IPS-18c (cell line): ENCODE data around the gene ADGRG6.

ENCODE experiments used
- H3K4me3 ChIP-seq: 2 replicates; pipeline ENCODE4 v1.7.0; 2013; ENCODE audit warnings: low read depth, mild to moderate bottlenecking, low read length, moderate library complexity; ENCODE audit not compliant: insufficient read depth
- H3K9me3 ChIP-seq: one replicate; pipeline ENCODE4 v1.6.1; 2013; ENCODE audit warnings: mild to moderate bottlenecking, low read length, moderate library complexity; ENCODE audit not compliant: control insufficient read depth, insufficient read depth

The ADGRG6 gene

DNA sequence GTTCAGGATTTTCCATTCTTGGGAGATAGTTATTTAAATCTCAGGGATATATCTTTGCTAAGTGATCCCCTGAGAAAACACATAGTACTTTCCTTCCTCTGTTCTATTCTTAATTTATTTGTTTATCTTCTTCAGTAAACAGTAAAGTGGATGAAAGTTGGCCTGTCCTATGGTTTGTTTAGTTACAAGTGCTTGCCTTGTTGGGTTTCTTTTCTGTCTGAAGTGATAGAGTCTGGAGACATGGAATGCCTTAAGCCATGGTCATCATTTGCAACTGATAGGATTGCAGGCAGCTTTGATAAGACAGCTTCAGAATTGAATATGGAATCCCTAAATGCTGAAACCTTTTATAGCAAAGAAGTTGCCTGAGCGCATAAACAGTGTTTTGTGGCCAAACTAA, 4.9 kb downstream of the ADGRG6 start:
- no peaks in the 10 kb centered on the region for H3K9me3 ChIP-seq
- H3K4me3 ChIP-seq, result no peak overlapping the region

DNA sequence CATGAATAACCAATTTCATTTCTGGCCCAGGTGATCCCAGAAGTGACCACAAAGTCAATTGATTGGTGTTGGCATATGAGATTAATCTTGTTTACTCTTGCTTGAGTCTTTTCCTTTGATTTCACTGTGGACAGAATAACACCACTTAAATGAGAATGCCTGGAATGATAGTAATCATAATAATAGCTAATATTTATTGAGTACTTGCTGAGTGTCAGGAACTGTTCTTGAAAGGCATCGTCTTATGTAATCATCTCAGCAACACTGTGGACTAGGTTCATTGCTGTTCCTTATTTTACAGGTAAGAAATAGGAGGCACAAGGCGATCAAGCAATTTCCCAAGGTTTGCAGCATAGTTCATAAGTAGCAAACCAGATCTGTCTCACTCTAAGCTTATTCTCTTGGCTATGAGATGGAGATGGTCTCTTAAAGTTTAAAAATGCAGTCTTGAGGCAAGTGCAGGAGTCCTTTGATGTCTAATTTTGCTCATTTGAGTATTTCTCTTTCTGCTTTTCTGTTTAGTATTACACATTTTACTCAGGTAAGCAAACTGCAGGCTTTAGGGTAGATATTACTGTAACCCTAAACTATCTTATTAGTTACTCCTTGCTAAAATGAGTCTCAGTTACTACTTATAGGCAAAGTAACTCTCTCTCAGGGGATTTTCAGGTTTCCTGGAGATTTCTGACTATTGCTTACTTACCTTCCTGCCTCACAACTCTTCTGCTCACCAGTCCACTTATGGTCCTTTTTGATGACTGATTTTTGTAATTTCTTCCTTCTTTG, 6.3 kb downstream of the ADGRG6 start:
- H3K9me3 ChIP-seq, result no peaks in the 10 kb centered on the region

DNA sequence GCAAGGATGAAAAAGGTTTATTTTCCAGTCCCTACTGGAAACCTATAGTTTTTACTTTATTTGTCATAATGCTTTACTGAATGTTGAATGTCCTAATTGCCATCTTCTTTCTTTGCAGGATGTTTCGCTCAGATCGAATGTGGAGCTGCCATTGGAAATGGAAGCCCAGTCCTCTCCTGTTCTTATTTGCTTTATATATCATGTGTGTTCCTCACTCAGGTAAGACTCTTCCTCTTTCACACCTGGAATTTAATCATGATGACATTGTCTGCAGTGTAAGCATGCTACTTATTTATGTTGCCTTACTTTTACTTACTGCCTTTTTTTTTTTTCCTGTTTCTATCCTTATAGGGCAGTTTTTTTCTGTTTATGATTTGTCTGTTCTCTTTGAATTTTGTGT, 7.6 kb downstream of the ADGRG6 start:
- Histone ChIP-seq H3K4me3 (no peak overlapping the region), H3K9me3 (no peaks in the 10 kb centered on the region)

More for the DNA sequence above, 6.3 kb downstream of the ADGRG6 start:
- H3K4me3 ChIP-seq, result no peak overlapping the region

DNA sequence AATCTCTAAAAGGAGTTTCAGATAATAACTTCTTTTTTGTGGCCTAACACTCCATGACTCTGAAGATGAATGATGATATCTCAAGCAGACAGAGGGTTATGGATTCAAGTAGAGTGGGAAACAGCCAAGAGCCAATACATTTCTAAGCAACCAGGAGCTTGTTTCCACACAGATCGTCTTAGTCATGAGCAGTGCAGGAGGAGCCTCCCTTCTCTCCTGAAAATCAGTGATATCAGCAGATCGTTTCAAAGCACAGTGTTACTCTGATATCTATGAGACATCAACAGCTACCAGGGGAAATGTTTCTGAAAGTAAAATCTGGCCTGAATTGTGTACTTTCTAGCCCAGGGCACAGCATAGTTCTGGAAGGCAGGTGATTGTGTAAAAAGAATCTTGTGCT, 11.5 kb downstream of the ADGRG6 start:
- Histone ChIP-seq H3K9me3 (no peaks in the 10 kb centered on the region), H3K4me3 (no peak overlapping the region)

DNA sequence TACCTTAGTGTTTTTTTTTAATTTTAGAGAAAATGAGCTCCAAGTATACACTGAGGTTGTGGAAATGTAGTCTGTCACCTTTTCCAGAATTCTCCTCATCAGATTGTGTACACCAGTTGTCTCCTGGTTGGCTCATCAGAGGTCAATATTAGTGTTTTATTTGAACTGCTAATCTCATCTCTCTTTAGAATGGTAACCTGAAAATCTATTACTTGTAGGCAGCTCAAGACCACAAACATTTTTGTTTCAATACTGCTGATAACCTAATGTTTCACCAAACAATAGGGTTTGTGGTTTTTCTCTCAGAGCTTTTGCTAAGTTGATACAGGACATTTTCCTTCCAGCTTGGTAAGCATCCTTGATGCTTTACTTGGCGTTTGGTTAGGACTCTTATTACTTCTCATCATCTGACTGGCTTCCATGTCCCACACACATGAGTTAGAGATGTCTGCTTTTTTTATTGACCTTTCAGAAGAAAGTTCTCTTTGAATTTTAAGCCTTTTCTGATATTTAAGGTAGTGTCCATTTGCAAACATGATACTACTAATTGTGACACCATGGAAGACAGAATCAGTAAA, 15.1 kb downstream of the ADGRG6 start:
- no peaks in the 10 kb centered on the region for H3K9me3 ChIP-seq
- no peak overlapping the region for H3K4me3 ChIP-seq

DNA sequence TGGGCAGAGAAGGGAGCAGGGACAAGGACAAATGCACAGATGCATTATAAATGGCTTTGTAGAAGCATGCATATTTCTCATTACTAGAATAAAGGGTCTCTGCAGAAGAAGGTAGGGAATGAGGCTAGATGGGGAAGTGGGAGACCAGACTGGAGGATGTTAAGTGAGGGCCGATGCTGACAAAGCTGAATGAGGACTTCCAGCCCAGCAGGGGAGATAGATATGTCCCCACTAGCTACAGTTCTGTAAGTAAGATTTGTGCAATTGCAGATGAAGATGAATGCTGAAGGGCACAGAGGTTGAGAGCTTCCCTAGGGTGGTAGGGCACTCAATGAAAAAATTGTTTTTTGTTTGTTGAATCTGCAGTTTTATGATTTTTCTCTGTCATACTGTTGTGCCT, 16.9 kb downstream of the ADGRG6 start:
- no peak overlapping the region for H3K4me3 ChIP-seq
- no peaks in the 10 kb centered on the region for H3K9me3 ChIP-seq

DNA sequence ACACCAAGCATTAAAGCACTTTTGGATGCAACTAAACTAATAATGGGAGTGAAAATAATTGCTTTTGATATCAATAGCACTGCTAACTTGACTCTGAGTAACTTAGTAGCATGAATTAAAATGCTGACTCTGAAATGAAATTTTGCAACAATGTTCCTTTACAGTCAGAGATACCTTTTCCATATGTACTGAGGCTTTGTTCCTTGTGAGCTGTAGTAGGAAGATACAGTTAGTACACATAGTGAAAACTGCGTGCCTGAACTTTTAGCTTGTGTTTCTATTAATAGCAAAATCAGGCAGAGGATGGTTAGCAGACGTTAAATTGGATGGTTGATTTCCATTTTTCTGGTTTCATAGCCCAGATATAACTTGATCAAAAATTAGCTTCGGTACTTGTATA, 18.6 kb downstream of the ADGRG6 start:
- Histone ChIP-seq H3K9me3 (no peaks in the 10 kb centered on the region), H3K4me3 (no peak overlapping the region)

DNA sequence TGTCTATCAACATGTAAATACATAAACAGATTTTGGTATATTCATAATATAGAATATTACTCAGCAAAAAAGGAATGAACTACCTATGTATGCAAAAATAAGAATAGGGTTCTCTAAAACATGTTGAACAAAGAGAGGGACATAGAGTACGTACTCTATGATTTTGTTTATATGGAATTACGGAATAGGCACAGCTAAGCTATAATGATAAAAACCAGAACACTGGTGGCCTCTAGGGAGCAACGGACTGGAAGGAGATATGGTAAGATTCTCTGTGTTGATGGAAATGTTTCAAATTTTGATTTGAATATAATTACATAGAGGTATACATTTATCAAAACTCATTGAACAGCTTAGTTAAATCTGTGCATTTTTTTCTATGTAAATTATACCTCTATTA, 19.6 kb downstream of the ADGRG6 start:
- Histone ChIP-seq H3K4me3 (no peak overlapping the region), H3K9me3 (no peaks in the 10 kb centered on the region)

DNA sequence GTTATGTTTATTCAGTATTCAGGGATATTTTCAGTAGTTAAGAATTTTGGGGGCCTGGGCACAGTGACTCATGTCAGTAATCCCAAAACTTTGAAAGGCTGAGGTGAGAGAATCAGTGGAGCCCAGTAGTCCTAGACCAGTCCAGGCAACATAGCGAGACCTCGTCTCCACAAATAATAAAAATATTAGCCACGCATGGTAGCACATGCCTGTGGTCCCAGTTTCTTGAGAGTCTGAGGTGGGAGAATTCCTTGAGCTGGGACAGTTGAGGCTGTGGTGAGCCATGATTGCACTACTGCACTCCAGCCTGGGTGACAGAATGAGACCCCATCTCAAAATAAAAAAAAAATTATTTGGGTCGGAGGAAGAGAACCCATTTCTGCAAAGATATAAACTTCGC, 20.3 kb downstream of the ADGRG6 start:
- H3K4me3 ChIP-seq, result no peak overlapping the region
- H3K9me3 ChIP-seq, result no peaks in the 10 kb centered on the region

DNA sequence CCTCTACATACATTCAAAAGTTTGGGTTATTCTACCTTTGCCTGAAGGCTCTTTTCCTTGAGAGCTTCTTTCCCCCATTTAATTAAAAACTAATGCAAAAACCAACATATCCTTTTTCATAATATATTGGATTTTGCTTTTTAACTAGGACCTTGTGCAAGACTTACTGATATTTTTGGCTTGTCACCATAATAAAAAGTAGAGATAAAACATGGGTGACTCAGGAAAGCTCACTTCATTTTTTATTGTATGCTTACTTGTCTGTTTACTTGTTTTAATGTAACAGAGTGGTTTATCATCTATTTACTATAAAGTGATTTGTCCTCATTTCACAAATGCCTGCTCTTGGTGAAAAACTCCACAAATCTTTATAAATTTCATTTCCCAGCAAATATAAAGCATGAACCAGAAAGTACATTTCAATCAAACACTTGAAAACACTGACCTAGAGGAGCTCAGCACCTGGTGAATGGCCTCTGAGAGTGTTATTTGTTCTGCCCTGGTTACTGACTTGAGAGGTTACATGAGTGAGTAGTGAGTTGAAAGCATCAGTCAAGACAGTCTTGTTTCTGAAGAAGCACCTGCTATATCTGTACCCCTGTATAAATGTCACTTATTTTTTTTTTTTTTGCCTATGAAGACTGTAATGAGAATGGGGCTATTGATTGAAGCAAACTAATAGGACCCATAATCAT, 20.8 kb downstream of the ADGRG6 start:
- H3K4me3 ChIP-seq, result no peak overlapping the region
- H3K9me3 ChIP-seq, result no peaks in the 10 kb centered on the region

DNA sequence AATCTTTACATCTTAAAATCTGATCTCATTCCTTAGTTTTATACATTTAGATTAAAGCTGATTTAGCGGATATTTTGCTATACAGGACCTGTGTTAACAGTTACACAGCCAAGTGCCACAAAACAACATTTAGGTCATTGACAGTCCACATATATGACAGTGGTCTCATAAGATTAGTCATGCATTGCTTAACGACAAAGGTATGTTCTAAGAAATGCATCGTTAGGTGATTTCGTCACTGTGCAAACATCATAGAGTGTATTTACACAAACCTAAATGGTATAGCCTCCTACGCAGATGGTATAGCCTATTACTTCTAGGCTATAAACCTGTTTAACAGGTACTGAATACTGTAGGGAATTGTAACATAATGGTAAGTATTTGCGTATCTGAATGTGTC, 21.6 kb downstream of the ADGRG6 start:
- Histone ChIP-seq H3K4me3 (no peak overlapping the region), H3K9me3 (no peaks in the 10 kb centered on the region)

DNA sequence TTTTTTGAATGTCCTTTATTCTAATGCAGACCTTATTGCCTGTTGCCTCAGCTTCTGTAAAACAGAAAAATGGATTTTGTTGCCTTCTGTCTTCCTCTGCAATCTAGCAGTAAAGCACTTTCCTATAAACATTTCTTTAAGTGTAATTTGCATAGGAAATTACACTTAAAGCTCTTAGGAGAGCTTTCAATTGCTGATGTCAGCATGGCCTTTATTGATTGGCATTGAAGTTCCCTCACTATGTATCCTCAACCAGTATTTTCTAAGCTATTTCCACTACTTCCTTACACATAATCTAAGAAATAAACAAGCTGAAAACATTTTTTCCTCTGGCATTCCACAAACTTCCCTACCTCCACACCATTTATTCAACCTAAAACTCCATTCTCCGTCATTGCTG, 22.3 kb downstream of the ADGRG6 start:
- Histone ChIP-seq H3K9me3 (no peaks in the 10 kb centered on the region), H3K4me3 (no peak overlapping the region)

DNA sequence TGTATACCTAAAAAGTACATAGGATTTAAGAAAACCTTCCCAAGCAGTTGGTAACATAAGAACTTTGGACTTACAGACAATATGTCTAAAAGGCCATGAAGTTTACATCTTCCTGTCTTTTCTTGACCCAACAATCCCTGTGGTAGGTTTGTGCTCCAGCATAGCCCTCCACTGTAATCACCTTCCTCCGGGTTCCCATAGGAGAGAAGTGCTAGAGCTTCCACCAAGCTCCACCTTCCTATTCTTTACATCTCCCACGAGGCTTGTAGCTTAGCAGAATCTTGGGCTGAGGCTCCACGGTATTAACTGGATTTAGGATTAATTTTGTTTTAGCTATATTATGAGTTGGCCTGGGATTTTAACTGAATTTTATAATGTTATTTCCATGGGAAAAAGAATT, 23.3 kb downstream of the ADGRG6 start:
- H3K9me3 ChIP-seq, result no peaks in the 10 kb centered on the region
- H3K4me3 ChIP-seq, result no peak overlapping the region

DNA sequence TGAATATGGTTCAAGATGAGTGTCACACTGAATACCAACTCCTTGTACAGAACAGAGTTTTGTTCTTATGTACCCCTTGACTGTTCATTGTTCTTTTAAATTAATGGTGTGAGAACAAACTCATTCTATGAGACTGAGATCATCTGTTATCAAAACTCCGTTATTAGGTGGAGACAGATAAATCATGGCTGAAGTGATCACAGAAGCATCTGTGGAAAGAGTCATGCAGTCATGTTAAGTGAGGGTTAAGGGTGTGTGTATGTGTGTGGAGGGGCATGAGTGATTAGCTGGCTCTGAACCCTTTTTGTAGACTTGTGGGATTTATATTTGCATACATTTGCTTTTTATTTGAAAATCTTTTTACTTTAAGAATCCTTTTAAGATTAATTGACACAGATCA, 24.7 kb downstream of the ADGRG6 start:
- Histone ChIP-seq H3K4me3 (no peak overlapping the region), H3K9me3 (no peaks in the 10 kb centered on the region)

DNA sequence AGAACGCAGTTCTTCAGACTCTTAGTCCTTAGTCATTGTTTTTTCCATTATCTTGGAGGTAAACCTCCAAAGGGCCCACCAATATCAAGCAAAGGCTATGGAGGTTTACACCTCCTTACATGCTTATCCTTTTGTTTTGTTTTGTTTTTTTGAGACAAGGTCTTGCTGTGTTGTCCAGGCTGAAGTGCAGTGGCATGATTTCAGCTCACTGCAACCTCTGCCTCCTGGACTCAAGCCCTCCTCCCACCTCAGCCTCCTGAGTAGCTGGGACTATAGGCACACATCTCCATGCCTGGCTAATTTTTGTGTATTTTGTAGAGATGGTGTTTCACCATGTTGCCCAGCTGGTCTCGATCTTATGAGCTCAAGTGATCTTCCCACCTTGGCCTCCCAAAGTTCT, 26.3 kb downstream of the ADGRG6 start:
- H3K9me3 ChIP-seq, result no peaks in the 10 kb centered on the region
- no peak overlapping the region for H3K4me3 ChIP-seq

DNA sequence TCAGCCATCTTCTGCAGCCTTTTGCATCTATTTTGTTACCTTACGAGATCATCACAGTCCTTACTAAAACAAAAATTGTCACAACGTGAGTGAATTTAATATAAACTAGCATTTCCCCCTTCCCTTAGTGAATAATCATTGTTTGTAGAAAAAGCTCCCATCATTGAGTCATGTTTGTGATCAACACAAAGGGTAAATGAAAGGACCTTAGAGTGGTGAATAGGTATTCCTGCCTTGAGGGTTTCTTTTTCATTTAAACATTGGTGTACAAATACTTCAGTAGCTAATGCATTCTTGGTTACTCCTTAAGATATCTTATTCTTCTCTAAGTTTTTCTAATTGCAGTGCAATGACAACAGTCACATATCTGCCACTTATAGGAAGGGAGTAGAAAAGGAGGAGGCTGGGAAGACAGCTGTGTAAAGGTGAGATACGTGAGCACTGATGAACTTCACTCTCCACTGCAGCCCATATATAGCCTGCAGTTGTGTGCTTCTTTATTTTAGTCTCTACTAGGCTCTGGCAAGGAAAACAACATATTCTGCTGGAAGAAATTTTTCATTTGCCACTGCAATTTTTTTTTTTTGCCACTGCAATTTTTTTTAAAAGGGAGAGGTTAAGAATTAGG, 27.8 kb downstream of the ADGRG6 start:
- H3K4me3 ChIP-seq, result no peak overlapping the region
- H3K9me3 ChIP-seq, result no peaks in the 10 kb centered on the region

DNA sequence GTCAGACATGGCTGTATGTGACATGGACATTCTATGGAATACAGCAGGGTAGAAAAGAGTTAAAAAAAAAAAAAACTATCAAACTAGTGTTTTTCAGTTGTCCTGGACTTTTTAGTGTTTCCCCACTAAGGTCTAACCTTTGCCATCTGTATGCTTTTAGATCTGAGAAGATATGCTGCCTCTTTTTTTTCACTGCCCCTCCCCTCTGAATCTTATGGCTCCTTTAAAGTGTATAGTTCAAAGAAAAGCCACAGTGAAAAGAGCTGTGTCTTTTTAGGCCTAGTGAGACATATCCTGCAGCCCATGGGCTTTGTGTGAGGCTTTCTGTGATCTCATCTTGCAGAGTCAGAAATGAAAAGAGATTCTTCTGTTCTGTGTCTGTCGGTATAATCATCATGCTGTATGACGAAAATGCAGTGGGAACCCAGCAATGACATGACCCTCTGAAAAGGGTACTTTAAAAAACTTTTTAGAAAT, 29.3 kb downstream of the ADGRG6 start:
- no peak overlapping the region for H3K4me3 ChIP-seq
- no peaks in the 10 kb centered on the region for H3K9me3 ChIP-seq

DNA sequence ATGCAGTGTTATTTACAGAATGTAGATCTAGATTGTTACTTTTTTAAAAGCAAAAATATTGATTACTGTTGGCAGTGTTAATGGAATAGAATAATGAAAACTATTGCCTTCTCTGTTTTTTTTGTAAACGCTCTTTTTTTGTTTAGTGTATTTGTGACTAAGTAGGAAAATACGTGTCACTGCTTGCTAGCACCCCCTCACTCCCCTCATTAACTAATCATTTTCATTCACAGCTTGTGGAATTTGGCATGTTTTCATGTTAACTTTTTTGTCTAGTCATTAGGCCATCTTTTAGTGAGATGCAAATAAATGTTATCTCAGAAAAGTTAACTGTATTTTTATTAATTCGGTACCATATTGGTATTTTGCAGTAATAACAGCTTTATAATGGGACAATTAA, 29.8 kb downstream of the ADGRG6 start:
- Histone ChIP-seq H3K9me3 (no peaks in the 10 kb centered on the region), H3K4me3 (no peak overlapping the region)
